Gastroesophageal sphincter (tissue), 4 donors: Measurements from ENCODE around the gene TNFRSF11A. TPM values are rescaled to one million over a fixed set of nuclear protein-coding genes. Genes with fewer than 3 reads are reported as not detected.

ENCODE experiments used
- ATAC-seq: fragments of 150-250 bp; one replicate; pipeline ENCODE4 v1.9.1; 2016; ENCODE audit warnings: mild to moderate bottlenecking, moderate library complexity
- H3K27ac ChIP-seq, 4 donors: fragments of 200-600 bp; sonication (generic) in 3 of 4; 1 replicate in 3 of 4; 2 replicates in 1 of 4; pipeline ENCODE4 v1.5.1; 2016 to 2019
- H3K27me3 ChIP-seq: fragments of 200-600 bp; sonication (generic); one replicate; pipeline ENCODE4 v1.5.1; 2019
- H3K36me3 ChIP-seq, 2 donors: fragments of 200-600 bp; sonication (generic); one replicate each; pipeline ENCODE4 v1.5.1; 2019; ENCODE audit warnings: control low read depth in 1 of 2
- H3K4me1 ChIP-seq, 3 donors: fragments of 200-600 bp; sonication (generic); 1 replicate in 2 of 3; 2 replicates in 1 of 3; pipeline ENCODE4 v1.5.1; 2016 to 2019; ENCODE audit warnings: control low read depth in 2 of 3
- H3K4me3 ChIP-seq, 2 donors: fragments of 200-600 bp; sonication (generic); one replicate each; pipeline ENCODE4 v1.5.1; 2019; ENCODE audit warnings: mild to moderate bottlenecking in 1 of 2, moderate library complexity in 1 of 2
- H3K9me3 ChIP-seq, 3 donors: fragments of 200-600 bp; sonication (generic); one replicate each; pipeline ENCODE4 v1.5.1; 2017 to 2019; ENCODE audit warnings: control low read depth in 2 of 3
- EP300 ChIP-seq: sonication (generic); formaldehyde crosslinking; IDR thresholded peaks from one replicate; pipeline ENCODE4 v1.6.1; 2017; ENCODE audit warnings: antibody characterized with exemption, mild to moderate bottlenecking
- POLR2A ChIP-seq, 2 donors: fragments of 450-650 bp; IDR thresholded peaks; one replicate each; pipeline ENCODE4 v1.6.1; 2017; ENCODE audit warnings: antibody characterized with exemption in 2 of 2, mild to moderate bottlenecking in 2 of 2, moderate library complexity in 1 of 2
- POLR2AphosphoS5 ChIP-seq: sonication (generic); formaldehyde crosslinking; IDR thresholded peaks from one replicate; pipeline ENCODE4 v1.6.1; 2017; ENCODE audit warnings: antibody characterized with exemption
- WGBS, 2 donors: methylation state at CpG; one replicate each; pipeline ENCODE4 v1.1.5; 2018; ENCODE audit warnings: low coverage in 1 of 2; 5-methylcytosine and 5-hydroxymethylcytosine counted together
- total RNA-seq, 4 donors: library from RNA; depleted of rRNA; stranded (reverse); fragments of >200 nt; gene quantifications; one replicate each; pipeline ENCODE4 v1.1.0, GENCODE V29; 2016
- TF ChIP-seq, protein P1 (sequence below), 4 experiments: fragments of 200-600 bp in 2 of 4; fragments of 450-650 bp in 2 of 4; sonication (generic) in 1 of 4; IDR thresholded peaks; one replicate each; pipeline ENCODE4 v1.5.1; 2017 to 2019; ENCODE audit warnings: antibody characterized with exemption in 4 of 4, mild to moderate bottlenecking in 2 of 4, moderate library complexity in 2 of 4

TNFRSF11A gene
- 1 to 10 TPM in 3 of 4 donors, under 1 TPM in 1; 0.31 to 7.5 (median 1.4) TPM for total RNA-seq

DNA sequence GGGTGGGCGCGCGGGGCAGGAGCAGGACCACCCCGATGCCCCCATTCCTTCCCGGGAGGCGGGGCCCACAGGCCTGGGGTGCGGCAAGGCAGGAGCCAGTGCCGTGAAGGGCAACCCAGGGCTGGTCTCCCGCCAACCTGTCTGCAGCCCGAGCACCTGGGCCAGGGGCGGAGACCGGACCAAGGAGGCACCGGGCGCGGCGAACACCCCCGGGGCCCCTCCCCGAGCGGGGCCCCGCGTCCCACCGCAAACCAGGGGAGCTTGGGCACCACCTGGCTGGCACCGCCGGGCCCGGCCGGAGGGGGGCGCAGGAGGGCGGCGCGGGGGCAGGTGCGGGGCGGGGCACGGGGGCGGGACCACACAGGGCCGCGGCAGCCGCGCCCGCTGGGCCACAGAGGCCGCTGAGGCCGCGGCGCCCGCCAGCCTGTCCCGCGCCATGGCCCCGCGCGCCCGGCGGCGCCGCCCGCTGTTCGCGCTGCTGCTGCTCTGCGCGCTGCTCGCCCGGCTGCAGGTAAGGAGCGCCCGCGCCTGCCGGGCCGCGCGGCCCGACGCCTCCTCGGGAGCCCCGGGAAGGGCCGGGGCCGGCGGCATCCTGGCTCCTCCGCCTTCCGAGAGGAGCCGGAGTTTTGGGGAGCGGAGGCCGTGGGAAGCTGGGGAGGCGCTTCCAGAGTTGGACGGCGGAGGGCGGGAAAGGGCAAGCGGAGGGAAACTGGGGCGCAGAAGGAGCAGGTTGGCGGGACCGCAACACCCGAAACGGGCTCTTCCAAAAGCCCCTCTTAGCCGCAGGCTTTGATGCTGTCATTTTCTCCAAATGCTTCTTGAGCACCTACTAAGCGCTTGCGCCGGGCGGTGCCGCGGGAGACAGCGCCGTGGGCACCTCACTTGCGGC lies at the start of gene TNFRSF11A:
Gene TNFRSF11A (plus strand): TSS at position 394 of the 889 bp plus-strand sequence. CDS start 43 bp downstream, at position 437.
- Histone ChIP-seq H3K4me1 (peaks cover 0 to 30% (median 13%) of the 10 kb centered on the region in 3 donors), H3K27me3 (peaks cover 76% of the 10 kb centered on the region)

DNA sequence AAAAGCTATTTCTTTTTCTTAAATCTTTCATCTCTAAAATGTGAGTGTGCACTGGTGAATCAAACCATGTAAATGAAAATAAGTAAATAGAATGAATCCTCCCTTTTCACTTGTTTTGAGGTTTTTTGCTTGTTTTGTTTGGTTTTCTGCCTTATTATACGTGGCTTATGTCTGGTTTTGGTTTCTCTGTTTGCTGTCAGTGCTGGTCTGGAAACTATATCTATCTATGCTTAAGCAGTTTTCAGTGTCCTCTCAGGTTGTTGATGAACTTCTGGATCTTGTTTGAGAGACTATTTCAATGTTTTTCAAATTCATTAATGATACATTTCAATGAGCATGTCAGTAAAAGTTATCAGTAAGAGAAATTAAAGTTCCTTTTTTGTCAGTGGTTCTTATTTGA lies 48.1 kb upstream of the TNFRSF11A start:
- Histone ChIP-seq H3K36me3 (peaks cover 0 to 51% of the 10 kb centered on the region in 2 donors), H3K27ac (no peak overlapping the region), H3K27me3 (no peaks in the 10 kb centered on the region), H3K9me3 (no peaks in the 10 kb centered on the region), H3K4me3 (no peak overlapping the region), H3K4me1 (peaks cover 0 to 2% (median under 1%) of the 10 kb centered on the region in 3 donors)
- TF ChIP-seq POLR2A (IDR thresholded peaks at IDR 0.05) (no peak), POLR2AphosphoS5 (no peak), EP300 (no peak)
- TF ChIP-seq, protein P1, sequence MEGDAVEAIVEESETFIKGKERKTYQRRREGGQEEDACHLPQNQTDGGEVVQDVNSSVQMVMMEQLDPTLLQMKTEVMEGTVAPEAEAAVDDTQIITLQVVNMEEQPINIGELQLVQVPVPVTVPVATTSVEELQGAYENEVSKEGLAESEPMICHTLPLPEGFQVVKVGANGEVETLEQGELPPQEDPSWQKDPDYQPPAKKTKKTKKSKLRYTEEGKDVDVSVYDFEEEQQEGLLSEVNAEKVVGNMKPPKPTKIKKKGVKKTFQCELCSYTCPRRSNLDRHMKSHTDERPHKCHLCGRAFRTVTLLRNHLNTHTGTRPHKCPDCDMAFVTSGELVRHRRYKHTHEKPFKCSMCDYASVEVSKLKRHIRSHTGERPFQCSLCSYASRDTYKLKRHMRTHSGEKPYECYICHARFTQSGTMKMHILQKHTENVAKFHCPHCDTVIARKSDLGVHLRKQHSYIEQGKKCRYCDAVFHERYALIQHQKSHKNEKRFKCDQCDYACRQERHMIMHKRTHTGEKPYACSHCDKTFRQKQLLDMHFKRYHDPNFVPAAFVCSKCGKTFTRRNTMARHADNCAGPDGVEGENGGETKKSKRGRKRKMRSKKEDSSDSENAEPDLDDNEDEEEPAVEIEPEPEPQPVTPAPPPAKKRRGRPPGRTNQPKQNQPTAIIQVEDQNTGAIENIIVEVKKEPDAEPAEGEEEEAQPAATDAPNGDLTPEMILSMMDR (IDR thresholded peaks at IDR 0.05): no peak
- 82 to 83% methylated on average over 1 of the region's 1 CpG for WGBS, 2 donors
- no peak for ATAC-seq

More for the DNA sequence above, at the start of gene TNFRSF11A:
- no peak for ATAC-seq
- Histone ChIP-seq H3K27ac (no peak within 1 kb of the TSS), H3K9me3 (no peaks in the 10 kb centered on the region), H3K4me3 (peak within 1 kb of the TSS; percentile 0 to 52), H3K36me3 (no peaks in the 10 kb centered on the region)
- TF ChIP-seq, protein P1 (IDR thresholded peaks at IDR 0.05): peak in 1 of 4 experiments; percentile 31
- TF ChIP-seq POLR2A (IDR thresholded peaks at IDR 0.05): no peak
- WGBS, 2 donors: 0% methylated on average over 5 of the region's 99 CpGs; no CpG with 5 or more reads in 1 of the 2 donors

DNA sequence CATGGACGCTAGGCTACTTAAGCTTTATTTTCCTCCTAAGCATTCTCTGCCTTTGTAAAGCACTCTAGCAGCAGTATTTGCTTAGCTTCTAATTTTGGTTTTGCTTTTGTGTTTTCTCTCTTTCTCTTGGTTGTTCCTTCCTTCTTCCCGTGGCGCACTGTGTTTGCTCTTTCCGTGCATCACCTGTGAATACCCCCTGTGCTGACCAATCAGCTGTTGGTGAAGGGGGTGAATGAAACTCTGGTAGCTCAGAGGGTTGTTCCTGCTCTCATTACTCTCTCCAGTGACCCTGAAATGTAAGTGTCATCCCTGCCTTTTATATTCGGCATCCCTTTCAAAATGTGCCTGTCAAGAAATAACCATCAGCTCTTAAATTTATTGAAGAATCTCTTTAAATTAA lies 45.5 kb upstream of the TNFRSF11A start:
- no peak for ATAC-seq
- H3K27me3 ChIP-seq: no peaks in the 10 kb centered on the region
- H3K36me3 ChIP-seq: peaks cover 0 to 60% of the 10 kb centered on the region in 2 donors
- peaks cover 0 to 5% (median 4%) of the 10 kb centered on the region in 3 donors for H3K4me1 ChIP-seq
- no peak overlapping the region for H3K27ac ChIP-seq
- no peaks in the 10 kb centered on the region for H3K9me3 ChIP-seq
- H3K4me3 ChIP-seq: no peak overlapping the region
- WGBS, 2 donors: 33 to 71% methylated on average over 3 to 5 of the region's 5 CpGs
- TF ChIP-seq POLR2A (IDR thresholded peaks at IDR 0.05) (no peak), POLR2AphosphoS5 (no peak), EP300 (no peak)
- TF ChIP-seq, protein P1 (IDR thresholded peaks at IDR 0.05): no peak

DNA sequence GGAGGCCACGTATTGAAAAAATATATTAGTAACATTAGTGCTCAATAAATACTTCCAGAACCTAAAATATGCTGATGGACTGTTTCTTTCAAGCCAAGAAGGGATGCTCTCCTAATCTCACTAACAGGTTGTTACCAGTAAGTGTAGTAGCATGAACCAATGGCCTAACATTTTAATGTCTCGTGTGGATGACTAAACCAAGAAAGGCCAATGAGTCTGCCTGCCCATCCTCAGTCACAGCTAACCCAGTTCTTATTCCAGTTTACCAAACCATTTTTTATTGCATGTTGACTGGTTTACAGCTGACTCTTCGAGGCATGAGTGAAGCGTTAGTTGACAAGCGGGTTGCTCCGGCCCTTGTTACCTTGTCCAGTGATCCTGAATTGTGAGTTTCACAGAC lies 45.1 kb upstream of the TNFRSF11A start:
- peaks cover 0 to 57% of the 10 kb centered on the region in 2 donors for H3K36me3 ChIP-seq
- WGBS, 2 donors: 88 to 89% methylated on average over 6 of the region's 6 CpGs
- peaks cover 0 to 5% (median 4%) of the 10 kb centered on the region in 3 donors for H3K4me1 ChIP-seq
- no peak overlapping the region for H3K4me3 ChIP-seq
- H3K9me3 ChIP-seq: no peaks in the 10 kb centered on the region
- H3K27ac ChIP-seq: no peak overlapping the region
- TF ChIP-seq EP300 (no peak), POLR2A (IDR thresholded peaks at IDR 0.05) (no peak), POLR2AphosphoS5 (no peak)
- TF ChIP-seq, protein P1 (IDR thresholded peaks at IDR 0.05): no peak
- no peak for ATAC-seq
- no peaks in the 10 kb centered on the region for H3K27me3 ChIP-seq

DNA sequence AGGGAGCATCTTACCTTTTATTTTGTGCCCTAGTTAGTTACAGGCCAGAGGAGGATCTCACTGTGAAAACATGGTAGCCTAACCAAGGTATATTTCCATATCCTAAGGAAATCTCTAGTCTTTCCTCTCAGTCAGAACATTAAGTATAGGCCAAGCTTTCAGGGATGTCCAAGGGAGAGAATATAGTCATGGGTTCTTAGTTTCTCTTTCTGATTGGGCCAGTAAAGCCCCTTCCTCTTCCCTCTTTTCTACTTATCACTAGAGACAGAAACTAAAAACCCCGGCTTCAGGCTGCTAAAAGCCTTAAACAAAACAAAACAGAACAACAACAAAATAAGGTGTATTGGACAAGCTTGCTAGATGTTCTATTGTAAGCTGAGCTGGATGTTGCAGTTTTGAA lies 44.3 kb upstream of the TNFRSF11A start:
- Histone ChIP-seq H3K27ac (no peak overlapping the region), H3K36me3 (peaks cover 5 to 58% of the 10 kb centered on the region in 2 donors), H3K27me3 (no peaks in the 10 kb centered on the region), H3K4me3 (no peak overlapping the region), H3K4me1 (peaks cover 0 to 5% (median 4%) of the 10 kb centered on the region in 3 donors), H3K9me3 (no peaks in the 10 kb centered on the region)
- 83 to 100% methylated on average over 1 of the region's 1 CpG for WGBS, 2 donors
- TF ChIP-seq POLR2A (IDR thresholded peaks at IDR 0.05) (no peak), POLR2AphosphoS5 (no peak), EP300 (no peak)
- TF ChIP-seq, protein P1 (IDR thresholded peaks at IDR 0.05): no peak
- ATAC-seq: no peak
